GM21825 (cell line): ENCODE data around the gene MAP4K4.
A peak's percentile ranks its signal among the peaks of the same experiment; 100 is the strongest.

ENCODE experiments used
- ATAC-seq: cut with Tn5 transposase; IDR thresholded peaks from one replicate; pipeline ENCODE4 v1.9.1; 2021; ENCODE audit warnings: mild to moderate bottlenecking, moderate library complexity; ENCODE audit not compliant: unreplicated experiment

MAP4K4 gene

GRCh38 chr2:101697124-101698013 lies at the start of gene MAP4K4:
MAP4K4 (plus strand) TSS chr2:101697707; CDS start chr2:101698081, 374 bp downstream.
- peak; percentile 47 for ATAC-seq

GRCh38 chr2:101653469-101653868 lies 44.0 kb upstream of the MAP4K4 start:
- no peak for ATAC-seq

GRCh38 chr2:101655702-101656422 lies 41.6 kb upstream of the MAP4K4 start:
- no peak for ATAC-seq

- no peak for ATAC-seq
Measured at GRCh38 chr2:101657787-101658186, 39.7 kb upstream of the MAP4K4 start.

GRCh38 chr2:101658387-101658786 lies 39.1 kb upstream of the MAP4K4 start:
- no peak for ATAC-seq

GRCh38 chr2:101665312-101665711 lies 32.2 kb upstream of the MAP4K4 start:
- no peak for ATAC-seq

- no peak for ATAC-seq
Measured at GRCh38 chr2:101667823-101668222, 29.7 kb upstream of the MAP4K4 start.

GRCh38 chr2:101672047-101672446 lies 25.5 kb upstream of the MAP4K4 start:
- no peak for ATAC-seq

GRCh38 chr2:101673920-101674319 lies 23.6 kb upstream of the MAP4K4 start:
- ATAC-seq = no peak

- ATAC-seq = no peak
Measured at GRCh38 chr2:101675512-101675911, 22.0 kb upstream of the MAP4K4 start.

- ATAC-seq = no peak
Measured at GRCh38 chr2:101676674-101677073, 20.8 kb upstream of the MAP4K4 start.

- ATAC-seq = no peak
Measured at GRCh38 chr2:101677658-101678057, 19.8 kb upstream of the MAP4K4 start.

GRCh38 chr2:101678379-101678778 lies 19.1 kb upstream of the MAP4K4 start:
- ATAC-seq = no peak

GRCh38 chr2:101679037-101679726 lies 18.3 kb upstream of the MAP4K4 start:
- ATAC-seq = no peak

GRCh38 chr2:101679801-101680487 lies 17.6 kb upstream of the MAP4K4 start:
- no peak for ATAC-seq

GRCh38 chr2:101682311-101682710 lies 15.2 kb upstream of the MAP4K4 start:
- no peak for ATAC-seq

GRCh38 chr2:101684313-101684712 lies 13.2 kb upstream of the MAP4K4 start:
- ATAC-seq = no peak

- ATAC-seq = no peak
Measured at GRCh38 chr2:101688261-101688660, 9.2 kb upstream of the MAP4K4 start.

GRCh38 chr2:101689114-101689825 lies 8.2 kb upstream of the MAP4K4 start:
- ATAC-seq = no peak

GRCh38 chr2:101690547-101691152 lies 6.9 kb upstream of the MAP4K4 start:
- ATAC-seq = no peak
